DMS79 treated with DMSO at 0.1 percent for 48 hours (cell line): ENCODE results near the gene NIM1K.
"Not testable (repeated sequence)": the region's sequence is repeated elsewhere in the genome, so short reads cannot be mapped to it uniquely, and the experiment has no call there.

ENCODE experiments used
- DNase-seq: peaks from one replicate; lab custom pipeline; 2025; lab: John Stamatoyannopoulos, UW

The NIM1K gene

DNA sequence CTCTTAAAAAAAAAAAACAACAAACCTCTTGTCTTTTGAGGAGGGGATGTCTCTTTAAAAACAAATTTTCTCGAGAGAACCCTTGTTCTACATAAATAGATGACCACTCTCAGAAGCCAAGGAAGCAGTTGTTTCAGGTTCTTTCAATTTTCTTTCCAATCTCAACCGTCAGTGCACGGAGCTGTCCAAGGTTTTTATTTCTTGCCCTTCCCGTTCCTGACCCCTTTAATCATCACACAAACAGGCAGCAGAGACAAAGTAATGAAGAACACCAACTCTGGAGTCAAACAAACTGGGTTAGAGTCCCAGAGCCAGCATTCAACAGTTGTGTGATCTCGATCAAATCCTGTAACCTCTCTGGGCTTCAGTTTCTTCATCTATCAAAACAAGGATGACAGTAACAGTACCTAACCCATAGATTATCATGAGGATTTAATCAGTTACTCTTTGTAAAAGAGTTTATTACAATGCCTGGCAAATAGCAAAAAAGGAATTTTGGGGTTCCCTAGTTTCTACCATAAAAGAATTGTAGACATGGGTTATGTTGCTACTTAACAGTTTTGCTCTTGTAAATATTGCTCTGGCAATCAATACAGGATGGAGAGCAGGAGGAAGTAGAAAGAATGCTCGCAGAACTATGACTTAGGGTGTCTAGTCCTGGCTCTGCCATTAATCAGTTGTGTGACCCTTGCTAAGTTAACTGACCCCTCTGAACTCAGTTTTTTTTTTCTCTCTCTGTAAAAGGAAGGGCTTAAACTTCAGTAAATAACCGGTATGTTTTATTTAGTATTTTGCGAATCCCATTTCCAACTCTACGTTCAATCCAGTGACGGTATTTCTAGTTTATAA, 1.0 kb upstream of the NIM1K start:
- DNase-seq, result no peak

- no peak for DNase-seq
Observed at GRCh38 chr5:43192558-43193180, 644 bp downstream of the NIM1K start.

GRCh38 chr5:43193181-43193893, 1.3 kb downstream of the NIM1K start:
- no peak for DNase-seq

DNA sequence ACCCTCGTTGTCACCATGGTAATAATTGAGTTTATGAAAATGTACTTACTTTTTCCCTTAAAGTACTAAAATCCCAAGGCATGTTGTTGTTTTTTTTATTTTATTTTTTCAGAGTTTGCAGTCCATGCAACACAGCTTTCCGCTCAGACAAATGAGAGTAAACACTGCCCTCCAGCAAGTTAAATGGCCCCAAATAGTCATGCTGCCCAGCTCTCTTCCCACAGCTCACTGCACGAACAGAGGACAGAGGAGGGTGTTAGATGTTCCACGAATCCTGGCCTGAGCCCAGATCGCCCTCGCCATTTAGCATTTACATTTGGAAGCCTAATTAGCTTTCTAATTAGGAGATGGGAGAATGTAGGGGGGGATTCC, 1.9 kb downstream of the NIM1K start:
- no peak for DNase-seq

- no peak for DNase-seq
Observed at GRCh38 chr5:43195670-43196265, 3.7 kb downstream of the NIM1K start.

- no peak for DNase-seq
Observed at GRCh38 chr5:43197535-43197934, 5.5 kb downstream of the NIM1K start.

DNA sequence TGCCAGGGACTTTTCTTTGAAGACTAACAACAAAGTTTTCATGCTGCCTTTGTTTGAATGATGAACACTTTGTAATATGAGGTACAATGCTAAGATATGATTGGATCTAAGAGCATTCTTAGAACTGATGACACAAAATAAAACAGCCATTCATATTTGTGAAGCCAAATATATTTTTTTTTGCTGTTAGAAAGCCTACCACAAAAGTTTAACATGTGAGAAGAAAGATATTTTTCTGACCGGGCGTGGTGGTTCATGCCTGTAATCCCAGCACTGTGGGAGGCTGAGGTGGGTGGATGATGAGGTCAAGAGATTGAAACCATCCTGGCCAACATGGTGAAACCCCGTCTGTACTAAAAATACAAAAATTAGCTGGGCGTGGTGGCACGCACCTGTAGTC, 9.4 kb downstream of the NIM1K start:
- not testable (repeated sequence) for DNase-seq

- DNase-seq, result no peak
Observed at GRCh38 chr5:43202380-43202779, 10.4 kb downstream of the NIM1K start.

DNA sequence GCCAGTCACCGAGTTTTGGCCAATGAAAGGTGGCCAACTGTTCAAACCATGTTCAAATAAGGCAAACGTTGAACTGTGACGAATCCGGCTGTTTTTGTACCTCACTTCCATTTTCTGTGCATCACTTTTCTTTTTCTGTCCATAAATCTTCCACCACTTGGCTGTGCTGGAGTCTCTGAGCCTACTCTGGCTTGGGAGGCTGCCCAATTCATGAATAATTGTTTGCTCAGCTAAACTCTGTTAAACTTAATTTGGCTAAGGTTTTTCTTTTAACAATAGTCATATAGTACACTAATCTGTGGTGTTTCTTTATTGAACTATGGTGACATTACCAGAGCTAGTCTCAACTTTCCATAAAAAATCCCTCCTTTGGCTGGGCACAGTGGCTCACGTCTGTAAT, 11.3 kb downstream of the NIM1K start:
- DNase-seq, result no peak

DNA sequence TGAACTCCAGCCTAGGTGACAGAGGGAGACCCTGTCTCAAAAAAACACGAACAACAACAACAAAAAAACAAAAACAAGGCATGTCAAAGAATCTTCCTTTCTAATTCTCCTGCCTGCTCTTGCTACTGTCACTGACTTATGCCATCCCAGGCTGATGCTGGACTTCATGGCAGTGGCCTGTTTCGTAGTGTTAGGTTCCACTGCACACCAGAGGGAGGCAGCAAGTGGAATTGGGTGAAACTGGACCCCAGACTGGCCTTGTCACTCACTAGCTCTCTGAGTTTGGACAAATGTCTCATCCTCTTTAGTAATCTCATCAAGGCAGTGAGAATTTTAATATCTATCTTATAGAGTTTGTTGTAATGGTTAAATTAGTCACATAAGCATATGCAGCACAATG, 12.9 kb downstream of the NIM1K start:
- no peak for DNase-seq

- no peak for DNase-seq
Observed at GRCh38 chr5:43207601-43208000, 15.6 kb downstream of the NIM1K start.

- no peak for DNase-seq
Observed at GRCh38 chr5:43208658-43209057, 16.6 kb downstream of the NIM1K start.

GRCh38 chr5:43209060-43209459, 17.0 kb downstream of the NIM1K start:
- DNase-seq, result no peak

DNA sequence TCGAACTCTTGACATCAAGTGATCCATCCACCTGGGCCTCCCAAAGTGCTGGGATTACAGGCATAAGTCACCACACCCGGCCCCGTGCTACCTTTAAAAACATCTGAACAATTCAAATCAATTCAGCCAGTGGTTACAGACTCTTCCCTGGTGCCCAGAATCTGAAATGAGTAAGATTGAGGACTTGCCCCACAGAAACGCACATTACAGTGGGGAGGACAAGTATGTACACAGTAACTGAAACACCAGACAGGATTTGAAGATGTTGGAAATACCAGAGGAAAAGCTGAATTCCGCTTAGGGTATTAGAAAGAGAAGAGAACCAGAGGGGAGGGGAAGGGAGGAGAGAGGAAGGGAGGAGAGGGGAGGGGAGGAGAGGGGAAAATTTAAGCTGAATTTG, 17.8 kb downstream of the NIM1K start:
- DNase-seq, result no peak

DNA sequence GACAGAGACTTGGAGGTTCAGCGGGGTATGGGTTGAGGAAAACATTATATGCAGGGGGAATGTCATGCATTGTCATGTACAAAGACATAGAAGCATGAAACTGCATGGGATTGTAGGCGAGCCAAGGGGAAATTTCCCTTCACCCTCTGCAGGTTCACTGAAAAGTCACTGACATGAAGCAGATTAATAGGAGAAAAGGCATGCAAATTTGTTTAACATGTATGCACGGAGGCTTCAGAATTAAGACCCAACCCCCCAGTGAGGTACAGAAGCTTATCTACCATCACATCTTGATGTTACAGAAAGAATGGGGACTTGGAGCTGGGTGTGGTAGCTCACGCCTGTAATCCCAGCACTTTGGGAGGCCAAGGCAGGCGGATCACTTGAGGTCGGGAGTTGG, 18.5 kb downstream of the NIM1K start:
- no peak for DNase-seq

GRCh38 chr5:43213951-43214350, 21.9 kb downstream of the NIM1K start:
- no peak for DNase-seq

- DNase-seq, result peak; percentile 73
Observed at GRCh38 chr5:43215073-43215631, 23.1 kb downstream of the NIM1K start.

DNA sequence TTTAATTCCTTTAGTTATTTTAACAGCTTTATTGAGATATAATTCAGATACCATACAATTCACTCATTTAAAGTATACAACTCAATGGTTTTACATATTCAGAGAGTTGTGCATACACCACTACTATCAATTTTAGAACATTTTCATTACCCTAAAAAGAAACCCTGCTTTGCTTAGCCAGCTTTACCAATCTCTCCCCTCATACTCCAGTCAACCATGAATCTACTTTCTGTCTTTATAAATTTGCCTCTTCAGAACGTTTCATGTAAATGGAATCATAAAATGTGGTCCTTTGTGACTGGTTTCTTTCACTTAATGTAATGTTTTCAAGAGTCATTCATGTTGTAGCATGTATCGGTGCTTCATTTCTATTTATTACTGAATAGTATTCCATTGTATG, 24.9 kb downstream of the NIM1K start:
- DNase-seq, result no peak

GRCh38 chr5:43219120-43219519, 27.1 kb downstream of the NIM1K start:
- DNase-seq, result no peak

GRCh38 chr5:43221502-43221901, 29.5 kb downstream of the NIM1K start:
- no peak for DNase-seq

DNA sequence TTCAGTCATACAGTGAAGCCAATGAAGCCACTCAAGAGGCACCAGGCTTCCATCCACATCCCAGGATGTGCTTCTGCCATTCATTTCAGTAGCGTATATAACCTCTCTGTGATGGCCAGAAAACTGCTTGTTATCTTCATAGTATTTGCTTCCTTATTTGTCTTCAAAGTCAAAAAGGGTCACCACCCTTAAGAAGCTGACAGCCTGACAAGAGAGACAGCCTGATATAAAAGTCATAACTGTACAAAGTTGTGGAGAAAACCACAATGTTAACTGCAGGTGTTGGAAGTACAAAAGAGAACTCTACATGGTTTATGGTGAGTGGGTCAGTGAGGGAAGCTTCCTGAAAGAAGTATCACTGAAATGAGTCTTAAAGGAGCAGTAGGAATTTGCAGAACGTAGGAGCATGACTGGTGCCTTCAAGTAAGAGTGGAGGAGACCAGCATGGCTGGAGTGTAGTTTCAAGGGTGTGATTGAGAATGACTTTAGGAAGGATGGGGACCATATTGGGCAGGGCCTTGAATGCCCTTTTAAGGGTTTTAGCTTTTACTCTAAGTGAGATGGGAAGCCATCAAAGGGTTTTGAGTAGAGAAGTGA, 33.7 kb downstream of the NIM1K start:
- no peak for DNase-seq

DNA sequence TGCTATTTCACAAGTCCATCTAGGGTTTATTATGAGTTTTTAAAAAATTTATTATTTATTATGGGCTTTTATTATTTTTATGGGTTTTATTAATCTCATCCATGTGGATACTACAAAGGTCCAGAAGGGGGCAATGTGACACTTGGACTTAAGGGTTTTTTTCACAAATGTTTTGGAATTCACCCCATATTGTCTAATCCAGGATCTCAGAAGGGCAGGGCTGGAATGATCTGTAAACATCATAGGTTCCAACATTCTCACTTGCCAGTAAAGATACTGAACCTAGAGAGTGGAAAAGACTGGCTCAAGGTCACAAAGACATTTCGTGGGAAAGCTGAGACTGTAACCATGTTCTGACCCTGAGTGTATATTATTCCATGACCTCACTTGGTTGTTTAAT, 35.6 kb downstream of the NIM1K start:
- no peak for DNase-seq
